Sigmoid colon (tissue), 4 donors: Measurements from ENCODE around the gene ALS2.

Source experiments
- EP300 ChIP-seq, 4 donors: sonication (generic); formaldehyde crosslinking; IDR thresholded peaks; one replicate each; pipeline ENCODE4 v1.6.1; 2017; ENCODE audit warnings: antibody characterized with exemption in 4 of 4
- POLR2A ChIP-seq, 2 donors: fragments of 450-650 bp; IDR thresholded peaks; one replicate each; pipeline ENCODE4 v1.6.1; 2016; ENCODE audit warnings: antibody characterized with exemption in 2 of 2, mild to moderate bottlenecking in 2 of 2, moderate library complexity in 2 of 2
- POLR2AphosphoS5 ChIP-seq, 4 donors: sonication (generic); formaldehyde crosslinking; IDR thresholded peaks; one replicate each; pipeline ENCODE4 v1.6.1; 2017; ENCODE audit warnings: antibody characterized with exemption in 4 of 4
- TF ChIP-seq, protein P1 (sequence below), 4 experiments: fragments of 450-650 bp in 3 of 4; fragments of 200-600 bp in 1 of 4; IDR thresholded peaks; one replicate each; pipeline ENCODE4 v1.5.1; 2016 to 2019; ENCODE audit warnings: antibody characterized with exemption in 4 of 4, mild to moderate bottlenecking in 3 of 4, moderate library complexity in 2 of 4

DNA sequence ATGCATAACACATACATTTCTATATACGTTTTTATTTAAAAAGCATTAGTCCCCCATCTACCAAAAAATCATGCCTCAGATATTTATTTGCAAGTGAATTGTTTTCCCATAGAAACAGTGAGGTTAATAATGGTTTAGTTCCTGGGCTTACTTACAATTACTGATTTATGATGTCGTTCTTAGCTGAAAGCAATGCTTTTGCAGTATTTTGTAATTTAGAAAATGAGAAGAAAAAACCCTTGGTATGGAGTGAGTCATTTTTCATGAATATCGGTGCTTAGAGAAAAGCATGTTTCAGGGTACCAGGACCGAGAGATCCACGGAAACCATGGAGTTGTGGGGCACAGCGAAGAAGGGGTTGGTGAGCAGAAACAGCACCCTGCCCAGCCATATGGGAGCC, 13.6 kb upstream of the ALS2 start:
- TF ChIP-seq, protein P1, sequence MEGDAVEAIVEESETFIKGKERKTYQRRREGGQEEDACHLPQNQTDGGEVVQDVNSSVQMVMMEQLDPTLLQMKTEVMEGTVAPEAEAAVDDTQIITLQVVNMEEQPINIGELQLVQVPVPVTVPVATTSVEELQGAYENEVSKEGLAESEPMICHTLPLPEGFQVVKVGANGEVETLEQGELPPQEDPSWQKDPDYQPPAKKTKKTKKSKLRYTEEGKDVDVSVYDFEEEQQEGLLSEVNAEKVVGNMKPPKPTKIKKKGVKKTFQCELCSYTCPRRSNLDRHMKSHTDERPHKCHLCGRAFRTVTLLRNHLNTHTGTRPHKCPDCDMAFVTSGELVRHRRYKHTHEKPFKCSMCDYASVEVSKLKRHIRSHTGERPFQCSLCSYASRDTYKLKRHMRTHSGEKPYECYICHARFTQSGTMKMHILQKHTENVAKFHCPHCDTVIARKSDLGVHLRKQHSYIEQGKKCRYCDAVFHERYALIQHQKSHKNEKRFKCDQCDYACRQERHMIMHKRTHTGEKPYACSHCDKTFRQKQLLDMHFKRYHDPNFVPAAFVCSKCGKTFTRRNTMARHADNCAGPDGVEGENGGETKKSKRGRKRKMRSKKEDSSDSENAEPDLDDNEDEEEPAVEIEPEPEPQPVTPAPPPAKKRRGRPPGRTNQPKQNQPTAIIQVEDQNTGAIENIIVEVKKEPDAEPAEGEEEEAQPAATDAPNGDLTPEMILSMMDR (IDR thresholded peaks at IDR 0.05) = no peak
- TF ChIP-seq POLR2A (IDR thresholded peaks at IDR 0.05) = no peak
- TF ChIP-seq POLR2AphosphoS5 (IDR thresholded peaks at IDR 0.05) = no peak
- no peak for TF ChIP-seq EP300 (IDR thresholded peaks at IDR 0.05)
